Stimulated activated CD4-positive, alpha-beta T cell treated with anti-CD3 and anti-CD28 coated beads, Interleukin-2, amount 100 ng/mL, for 48 hours (primary cell): Measurements from ENCODE around the gene IRF1.
A peak's percentile ranks its signal among the peaks of the same experiment; 100 is the strongest.
"Not testable (repeated sequence)": the region's sequence is repeated elsewhere in the genome, so short reads cannot be mapped to it uniquely, and the experiment has no call there.

ENCODE experiments used
- DNase-seq, 2 donors: peaks; one replicate each; pipeline ENCODE4 v3.0.0-alpha.2; 2020

The IRF1 gene

GRCh38 chr5:132459031-132459982, 31.3 kb downstream of the IRF1 start:
- DNase-seq: no peak

GRCh38 chr5:132458651-132459030, 31.9 kb downstream of the IRF1 start:
- DNase-seq: no peak

GRCh38 chr5:132458226-132458560, 32.4 kb downstream of the IRF1 start:
- DNase-seq: no peak

DNA sequence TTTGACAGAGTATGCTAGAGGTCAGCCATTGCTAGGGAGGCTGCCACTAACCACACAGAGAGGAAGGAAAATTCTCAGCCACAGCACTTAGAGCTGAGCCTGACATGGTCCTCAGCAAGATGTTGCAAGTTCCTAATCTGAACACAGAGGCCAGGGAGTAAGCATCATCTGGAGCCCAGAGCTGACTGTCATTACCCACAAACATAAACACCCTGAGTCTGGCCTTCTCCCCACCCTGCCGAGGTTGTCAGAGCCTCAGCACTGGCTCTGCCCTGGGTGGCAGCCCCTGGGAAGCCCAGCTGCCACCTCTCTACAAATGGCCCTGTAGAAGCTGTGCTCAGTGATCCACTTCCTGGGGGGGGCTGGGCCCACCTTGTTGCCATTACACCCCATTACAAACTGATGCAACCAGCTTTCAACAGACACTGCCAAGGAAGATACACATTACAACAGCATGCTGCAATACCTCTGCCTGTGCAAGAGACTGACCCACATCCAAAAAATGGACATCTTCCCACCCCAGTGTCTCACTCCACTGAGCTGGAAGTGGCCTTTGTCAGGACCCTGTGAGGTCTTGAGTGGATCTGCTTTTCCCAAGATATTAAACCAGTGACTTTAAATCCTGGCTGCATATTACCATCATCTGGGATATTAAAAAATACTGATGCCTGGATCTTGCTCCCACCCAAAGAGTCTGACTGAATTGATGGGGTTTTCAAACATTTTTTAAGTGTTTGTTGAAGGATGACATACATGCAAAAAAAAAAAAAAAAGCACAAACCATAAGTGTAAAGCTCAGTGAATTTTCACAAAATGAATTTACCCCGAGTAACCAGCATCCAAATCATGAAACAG, 33.0 kb downstream of the IRF1 start:
- DNase-seq: no peak

- no peak for DNase-seq
Measured at GRCh38 chr5:132456987-132457361, 33.6 kb downstream of the IRF1 start.

DNA sequence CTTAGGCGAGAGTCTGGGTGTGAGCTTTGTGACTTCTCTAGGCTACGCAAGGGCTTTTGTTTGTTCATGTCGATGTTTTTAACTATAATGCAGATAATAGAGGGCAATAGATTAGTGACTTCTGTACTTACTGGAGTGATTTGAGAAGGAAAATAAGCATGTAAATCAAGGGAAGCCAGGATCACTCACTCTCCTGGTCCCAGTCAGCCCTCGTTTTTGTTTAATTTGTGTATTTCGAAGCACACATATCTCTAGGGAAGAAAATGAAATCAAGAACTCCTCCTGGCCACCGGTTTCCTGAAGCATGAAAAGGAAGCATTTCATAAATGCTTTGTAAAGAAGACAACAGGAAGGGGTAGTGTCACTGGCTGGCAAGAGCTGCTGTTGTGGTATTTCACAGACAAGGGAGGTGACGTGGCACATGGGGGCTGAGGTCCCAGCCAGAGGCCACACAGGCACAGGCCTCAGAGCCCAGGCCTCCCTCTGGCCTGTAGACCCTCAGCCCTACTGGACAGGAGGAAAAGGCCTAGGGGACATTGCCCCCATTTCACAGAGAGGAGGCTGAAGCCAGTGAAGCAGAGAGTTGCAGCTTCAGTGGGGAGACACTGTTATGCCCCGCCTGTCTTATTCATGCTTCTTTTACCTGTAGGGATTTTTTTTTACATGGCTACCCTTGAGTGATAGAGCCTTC, 34.1 kb downstream of the IRF1 start:
- DNase-seq: no peak

DNA sequence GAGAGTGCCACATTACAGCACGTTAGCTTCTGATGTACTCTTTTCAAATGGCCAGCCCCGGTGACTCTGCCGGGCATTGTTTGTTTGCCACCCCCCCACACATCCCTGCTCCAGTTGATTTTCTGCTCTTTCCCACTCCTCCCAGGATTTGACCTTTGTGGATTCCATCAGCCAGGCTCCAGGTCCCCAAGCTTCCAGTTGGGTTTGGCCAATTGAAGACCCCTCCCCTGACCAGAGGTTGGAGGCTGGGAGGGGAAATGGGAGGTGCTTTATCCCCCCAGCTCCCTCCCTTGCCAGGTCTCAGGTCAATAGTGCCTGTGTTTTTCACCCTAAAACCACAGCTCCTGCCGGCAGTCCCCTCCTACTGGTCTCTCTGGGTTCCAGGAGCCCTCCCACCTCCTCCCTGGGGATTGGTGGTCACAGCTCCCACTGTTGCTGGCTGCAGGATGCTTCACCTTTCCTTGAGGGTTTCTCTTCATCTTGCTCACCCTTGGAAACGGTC, 34.9 kb downstream of the IRF1 start:
- DNase-seq: no peak

GRCh38 chr5:132454361-132454760, 36.2 kb downstream of the IRF1 start:
- no peak for DNase-seq

DNA sequence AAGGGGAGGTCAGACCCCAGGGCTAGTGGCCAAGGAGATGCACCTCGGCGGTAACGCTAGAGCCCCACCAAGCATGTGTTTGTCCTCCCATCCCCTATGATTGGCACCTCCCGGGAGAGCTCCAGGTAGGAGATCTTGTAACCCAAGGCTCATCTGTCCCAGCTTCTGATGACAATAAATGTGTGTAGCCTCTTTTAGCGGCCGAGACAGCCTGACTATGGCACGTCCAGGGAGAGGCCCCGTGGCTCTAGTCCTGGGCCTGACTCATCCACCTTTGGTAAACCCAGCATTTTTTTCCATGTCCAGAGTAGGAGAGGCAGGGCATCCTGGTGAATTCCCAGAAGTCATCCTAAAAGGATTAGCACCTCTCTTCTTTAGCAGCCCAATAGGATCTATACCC, 39.2 kb downstream of the IRF1 start:
- no peak for DNase-seq

GRCh38 chr5:132449060-132449459, 41.5 kb downstream of the IRF1 start:
- no peak for DNase-seq

- DNase-seq: no peak
Measured at GRCh38 chr5:132447196-132447595, 43.4 kb downstream of the IRF1 start.

GRCh38 chr5:132446621-132447020, 44.0 kb downstream of the IRF1 start:
- no peak for DNase-seq

GRCh38 chr5:132445930-132446329, 44.6 kb downstream of the IRF1 start:
- DNase-seq: no peak

GRCh38 chr5:132445640-132445923, 45.0 kb downstream of the IRF1 start:
- DNase-seq: no peak

DNA sequence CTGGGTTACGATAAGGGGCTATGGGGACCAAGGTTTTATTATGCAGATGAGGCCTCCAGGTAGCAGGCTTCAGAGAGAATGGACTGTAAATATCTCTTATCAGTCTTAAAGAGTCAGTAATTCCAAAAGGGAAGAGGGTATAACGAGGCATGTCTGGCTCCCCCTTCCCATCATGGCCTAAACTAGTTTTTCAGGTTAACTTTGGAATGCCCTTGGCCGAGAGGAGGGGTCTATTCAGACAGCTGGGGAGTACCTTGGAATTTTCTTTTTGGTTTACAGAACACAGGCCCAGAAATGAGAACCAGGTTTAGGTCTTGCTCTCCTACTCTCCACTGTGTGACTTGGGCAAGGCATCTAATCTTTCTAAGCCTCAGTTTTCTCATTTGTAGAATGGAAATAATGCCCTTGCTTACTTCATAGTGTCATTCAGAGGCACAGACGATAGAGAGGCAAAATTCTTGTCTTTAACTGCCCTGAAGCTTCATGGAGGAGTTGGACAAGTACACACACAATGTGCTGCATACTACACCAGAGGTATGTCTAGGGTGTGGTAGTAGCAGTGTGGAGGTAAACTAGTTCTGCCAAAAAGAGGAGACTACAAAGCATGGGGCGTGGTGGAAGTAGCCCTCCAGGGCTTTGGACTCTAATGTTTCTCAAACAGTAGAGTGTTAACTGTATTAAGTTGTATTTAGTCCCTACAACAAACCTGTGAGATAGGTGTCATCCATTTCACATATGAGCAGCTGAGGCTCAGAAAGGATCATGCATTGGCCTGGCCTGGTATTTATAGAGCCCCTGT, 45.5 kb downstream of the IRF1 start:
- DNase-seq: no peak

DNA sequence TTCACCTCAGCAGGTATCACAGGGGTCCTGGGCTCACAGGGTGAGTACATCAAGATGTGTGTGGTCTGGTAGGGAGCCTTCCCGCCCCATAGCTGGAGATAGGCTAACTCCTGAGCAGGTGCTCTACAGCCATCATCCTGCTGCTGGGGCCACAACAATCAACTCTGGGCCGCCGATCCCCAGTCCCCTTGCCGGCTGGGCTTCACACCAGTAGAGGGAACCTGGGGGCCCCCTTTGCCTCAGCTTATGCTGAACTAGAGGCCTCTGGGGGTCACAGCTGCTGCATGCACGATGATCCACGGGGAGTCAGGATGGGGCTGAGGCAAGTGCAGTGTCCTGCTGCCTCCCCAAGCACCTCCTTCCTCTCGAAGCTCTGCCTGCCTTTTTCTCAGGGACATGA, 46.5 kb downstream of the IRF1 start:
- no peak for DNase-seq

GRCh38 chr5:132439521-132440089, 51.0 kb downstream of the IRF1 start:
- DNase-seq: no peak

DNA sequence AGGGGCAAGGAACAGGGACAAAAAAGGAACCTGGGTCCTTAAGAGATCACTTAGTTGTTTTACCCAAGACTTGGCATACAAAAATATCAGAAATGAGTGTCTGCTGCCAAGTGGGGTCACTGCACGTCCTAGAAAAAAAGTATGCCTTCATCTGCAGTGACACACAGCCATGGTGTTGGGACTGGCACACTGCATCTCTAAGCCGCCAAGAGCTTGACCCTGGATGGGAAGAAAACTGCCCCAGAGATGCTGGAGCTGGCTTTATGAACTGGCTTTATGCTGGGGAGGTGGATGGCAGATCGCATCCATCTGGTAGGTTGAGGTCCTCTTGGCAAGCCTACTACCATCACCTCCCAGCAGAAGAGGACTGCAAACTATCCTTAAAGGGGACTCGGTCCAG, 51.7 kb downstream of the IRF1 start:
- no peak for DNase-seq

DNA sequence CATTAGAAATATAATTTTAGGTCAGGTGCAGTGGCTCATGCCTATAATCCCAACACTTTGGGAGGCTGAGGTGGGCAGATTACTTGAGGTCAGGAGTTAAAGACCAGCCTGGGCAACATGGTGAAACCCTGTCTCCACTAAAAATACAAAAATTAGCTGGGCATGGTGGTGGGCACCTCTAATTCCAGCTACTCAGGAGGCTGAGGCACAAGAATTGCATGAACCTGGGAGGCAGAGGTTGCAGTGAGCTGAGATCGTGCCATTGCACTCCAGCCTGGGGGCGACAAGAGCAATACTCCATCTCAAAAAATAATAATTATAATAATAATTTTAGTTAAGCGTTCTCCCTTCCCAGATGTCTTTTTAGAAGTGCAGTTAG, 52.3 kb downstream of the IRF1 start:
- DNase-seq: not testable (repeated sequence)

DNA sequence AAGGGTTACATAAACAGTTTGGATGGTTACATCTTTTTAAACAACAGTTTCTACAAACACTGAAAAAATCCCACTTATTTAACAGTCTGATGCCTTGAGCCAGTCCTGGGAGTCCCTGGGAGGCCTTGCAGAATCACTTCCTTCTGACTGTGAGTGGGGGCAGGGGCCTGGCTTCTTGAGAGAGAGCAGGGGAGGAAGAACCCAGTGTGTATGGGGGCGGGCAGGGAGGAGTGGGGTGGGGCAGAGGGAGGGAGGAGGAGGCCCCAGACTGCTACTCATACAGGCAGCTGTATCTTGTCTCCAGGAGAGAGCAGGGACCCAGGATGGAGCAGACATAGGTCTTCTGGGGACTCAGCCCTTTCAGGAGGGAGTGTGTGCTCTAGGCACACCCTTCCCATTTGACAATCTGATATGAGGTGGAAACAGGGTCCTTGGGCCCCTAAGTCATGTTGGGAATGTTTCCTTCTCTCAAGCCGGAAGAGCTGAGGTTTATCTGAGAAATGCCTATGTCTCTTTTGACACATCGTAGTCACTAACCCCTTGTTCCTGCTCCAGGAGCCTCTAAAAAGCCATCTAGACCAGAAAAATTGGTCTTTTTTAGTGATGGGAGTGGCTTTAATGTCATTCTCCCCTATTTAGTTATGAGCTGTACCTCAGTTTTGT, 52.8 kb downstream of the IRF1 start:
- DNase-seq: peak in 1 of 2 donors; percentile 50

- no peak for DNase-seq
Measured at GRCh38 chr5:132436936-132437335, 53.6 kb downstream of the IRF1 start.

DNA sequence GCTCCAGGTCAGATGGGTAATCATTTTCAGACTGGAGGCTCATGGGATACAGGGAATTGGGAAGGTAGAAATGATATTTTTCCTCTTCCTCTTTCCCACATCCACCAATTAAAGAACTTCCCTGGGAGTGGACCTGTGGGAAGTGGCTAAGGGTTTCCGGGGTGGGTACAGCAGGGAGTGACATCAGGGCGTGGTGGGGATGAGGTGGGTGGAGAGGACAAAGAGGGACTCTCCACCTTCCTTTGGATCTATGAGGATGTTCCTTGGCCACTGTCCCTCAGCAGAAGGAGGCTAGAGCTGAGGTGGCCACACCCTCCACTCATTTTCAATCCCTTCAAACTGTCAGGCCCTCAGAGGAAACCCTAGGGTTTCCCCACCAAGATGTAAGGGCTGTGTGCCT, 54.7 kb downstream of the IRF1 start:
- no peak for DNase-seq
